Upper lobe of right lung (tissue), 1 donor: ENCODE measurements around the gene CPM. TPM values are rescaled to one million over a fixed set of nuclear protein-coding genes. Genes with fewer than 3 reads are reported as not detected.
"Not testable (repeated sequence)": the region's sequence is repeated elsewhere in the genome, so short reads cannot be mapped to it uniquely, and the experiment has no call there.

Source experiments
- ATAC-seq: fragments of 200-7000 bp; cut with Tn5 transposase; one replicate; pipeline ENCODE4 v1.9.1; 2020; ENCODE audit warnings: mild to moderate bottlenecking, moderate library complexity
- DNase-seq: peaks from one replicate; pipeline ENCODE4 v3.0.0-alpha.2; 2020
- H3K27ac ChIP-seq: fragments of 200-600 bp; one replicate; pipeline ENCODE4 v1.8.0; 2022
- H3K27me3 ChIP-seq: fragments of 200-600 bp; one replicate; pipeline ENCODE4 v1.8.0; 2022; ENCODE audit warnings: mild to moderate bottlenecking
- H3K36me3 ChIP-seq: fragments of 200-600 bp; one replicate; pipeline ENCODE4 v1.8.0; 2022
- H3K4me1 ChIP-seq: fragments of 200-600 bp; one replicate; pipeline ENCODE4 v1.8.0; 2022
- H3K4me3 ChIP-seq: fragments of 200-600 bp; one replicate; pipeline ENCODE4 v1.8.0; 2022; ENCODE audit warnings: mild to moderate bottlenecking
- H3K9me3 ChIP-seq: fragments of 200-600 bp; one replicate; pipeline ENCODE4 v1.8.0; 2022
- intact Hi-C: fragments of 100-400 bp; cut with DNase I; formaldehyde crosslinking; loops from one replicate; pipeline ENCODE4 v1.11.0; 2022
- total RNA-seq: library from RNA; stranded (reverse); fragmentation: NEBNext Ultra II Directional; extraction: Animal tissue kit (Norgen Biotek cat#: 25700); gene quantifications from one replicate; pipeline ENCODE4 v1.2.1, GENCODE V29; 2021
- TF ChIP-seq, protein P1 (sequence below): fragments of 200-600 bp; IDR thresholded peaks from one replicate; pipeline ENCODE4 v1.8.0; 2022; ENCODE audit warnings: antibody characterized with exemption
- donor health status: DM: no; HTN: yes; CAD: no; lungs with severe emphysema.

Gene CPM
- total RNA-seq, 1 donor from 2014 or later = 165 TPM

DNA sequence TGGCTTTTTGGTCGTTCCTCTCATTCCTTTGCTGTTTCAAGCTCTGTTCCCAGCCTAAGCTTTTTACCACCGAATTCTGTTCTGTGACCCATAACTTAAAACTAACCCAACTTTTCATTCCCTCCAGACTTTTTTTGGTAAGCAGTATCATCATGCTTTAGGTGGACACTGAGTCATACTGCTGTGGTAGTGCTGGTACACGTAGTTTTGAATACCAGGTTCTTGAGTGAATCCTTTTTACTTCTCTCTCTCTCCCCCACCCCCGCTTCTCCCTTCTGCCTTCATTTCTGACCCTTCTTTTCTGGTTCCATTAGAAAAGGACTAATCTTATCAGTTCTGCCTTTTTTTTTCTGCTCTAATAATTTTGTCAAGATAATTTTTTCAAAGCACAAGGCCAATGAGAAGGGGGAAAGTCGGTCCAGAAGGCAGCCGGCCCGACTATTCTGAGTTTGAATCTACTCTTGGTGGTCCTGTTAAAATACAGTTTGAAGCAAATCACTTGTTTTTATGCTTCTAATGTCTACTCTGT is 127.3 kb downstream of the CPM start:
- intact Hi-C loops = no loop called here
- no peak for ATAC-seq

DNA sequence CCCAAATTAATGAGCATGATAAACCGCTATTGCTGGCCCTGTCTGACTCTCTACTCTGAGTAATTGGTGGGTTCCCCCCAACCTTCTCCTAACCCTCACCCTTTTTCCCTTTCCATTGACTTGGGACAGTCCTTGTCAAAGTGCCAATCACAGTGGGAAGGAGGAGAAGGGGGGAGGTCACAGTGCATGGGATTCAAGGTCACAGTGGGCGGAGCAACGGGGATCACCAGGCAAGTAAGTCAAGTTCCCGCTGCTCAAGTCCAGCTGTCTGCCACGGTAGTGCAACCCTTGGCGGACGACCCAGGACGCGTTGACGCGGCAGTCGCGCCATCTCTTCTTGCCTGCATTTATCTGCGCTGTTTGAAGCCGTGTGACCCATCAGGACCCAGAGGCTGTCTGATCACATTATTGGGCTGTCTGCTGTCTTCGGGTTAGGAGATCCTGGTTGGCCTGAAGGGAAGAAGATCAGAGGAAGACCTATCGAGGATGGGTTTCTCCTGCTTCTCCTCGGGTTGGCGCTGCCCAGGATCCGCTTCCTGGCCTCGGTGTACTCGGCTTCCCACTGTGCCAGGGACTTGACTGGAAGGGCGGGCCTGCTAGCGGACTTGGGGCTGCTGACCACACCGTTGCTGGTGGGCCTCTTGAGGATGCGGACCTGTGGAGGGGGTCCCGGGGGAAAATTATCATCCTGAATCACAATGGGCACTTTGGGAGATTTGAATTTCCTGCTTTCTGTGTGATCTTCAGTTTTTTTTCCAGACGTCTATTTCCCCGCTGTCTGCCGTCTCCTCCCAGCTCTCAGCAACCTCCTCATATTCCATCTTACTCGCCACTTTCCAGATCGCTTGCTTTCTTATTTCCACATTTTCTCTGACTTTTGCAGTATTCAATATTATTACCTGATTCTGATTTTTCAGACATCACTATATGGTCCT is 128.0 kb downstream of the CPM start:
- Histone ChIP-seq H3K4me1 (peaks cover 8% of the 10 kb centered on the region), H3K4me3 (no peak overlapping the region), H3K27ac (no peak overlapping the region), H3K27me3 (no peaks in the 10 kb centered on the region), H3K36me3 (peaks cover 8% of the 10 kb centered on the region), H3K9me3 (no peaks in the 10 kb centered on the region)
- DNase-seq (no peak), ATAC-seq (no peak)
- TF ChIP-seq, protein P1, sequence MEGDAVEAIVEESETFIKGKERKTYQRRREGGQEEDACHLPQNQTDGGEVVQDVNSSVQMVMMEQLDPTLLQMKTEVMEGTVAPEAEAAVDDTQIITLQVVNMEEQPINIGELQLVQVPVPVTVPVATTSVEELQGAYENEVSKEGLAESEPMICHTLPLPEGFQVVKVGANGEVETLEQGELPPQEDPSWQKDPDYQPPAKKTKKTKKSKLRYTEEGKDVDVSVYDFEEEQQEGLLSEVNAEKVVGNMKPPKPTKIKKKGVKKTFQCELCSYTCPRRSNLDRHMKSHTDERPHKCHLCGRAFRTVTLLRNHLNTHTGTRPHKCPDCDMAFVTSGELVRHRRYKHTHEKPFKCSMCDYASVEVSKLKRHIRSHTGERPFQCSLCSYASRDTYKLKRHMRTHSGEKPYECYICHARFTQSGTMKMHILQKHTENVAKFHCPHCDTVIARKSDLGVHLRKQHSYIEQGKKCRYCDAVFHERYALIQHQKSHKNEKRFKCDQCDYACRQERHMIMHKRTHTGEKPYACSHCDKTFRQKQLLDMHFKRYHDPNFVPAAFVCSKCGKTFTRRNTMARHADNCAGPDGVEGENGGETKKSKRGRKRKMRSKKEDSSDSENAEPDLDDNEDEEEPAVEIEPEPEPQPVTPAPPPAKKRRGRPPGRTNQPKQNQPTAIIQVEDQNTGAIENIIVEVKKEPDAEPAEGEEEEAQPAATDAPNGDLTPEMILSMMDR = no peak
- intact Hi-C loops = no loop called here

More for the DNA sequence above, 127.3 kb downstream of the CPM start:
- TF ChIP-seq, protein P1 = no peak
- Histone ChIP-seq H3K36me3 (peaks cover 15% of the 10 kb centered on the region), H3K27me3 (no peaks in the 10 kb centered on the region), H3K27ac (no peak overlapping the region), H3K4me3 (no peak overlapping the region), H3K4me1 (peaks cover 8% of the 10 kb centered on the region), H3K9me3 (no peaks in the 10 kb centered on the region)
- no peak for DNase-seq

DNA sequence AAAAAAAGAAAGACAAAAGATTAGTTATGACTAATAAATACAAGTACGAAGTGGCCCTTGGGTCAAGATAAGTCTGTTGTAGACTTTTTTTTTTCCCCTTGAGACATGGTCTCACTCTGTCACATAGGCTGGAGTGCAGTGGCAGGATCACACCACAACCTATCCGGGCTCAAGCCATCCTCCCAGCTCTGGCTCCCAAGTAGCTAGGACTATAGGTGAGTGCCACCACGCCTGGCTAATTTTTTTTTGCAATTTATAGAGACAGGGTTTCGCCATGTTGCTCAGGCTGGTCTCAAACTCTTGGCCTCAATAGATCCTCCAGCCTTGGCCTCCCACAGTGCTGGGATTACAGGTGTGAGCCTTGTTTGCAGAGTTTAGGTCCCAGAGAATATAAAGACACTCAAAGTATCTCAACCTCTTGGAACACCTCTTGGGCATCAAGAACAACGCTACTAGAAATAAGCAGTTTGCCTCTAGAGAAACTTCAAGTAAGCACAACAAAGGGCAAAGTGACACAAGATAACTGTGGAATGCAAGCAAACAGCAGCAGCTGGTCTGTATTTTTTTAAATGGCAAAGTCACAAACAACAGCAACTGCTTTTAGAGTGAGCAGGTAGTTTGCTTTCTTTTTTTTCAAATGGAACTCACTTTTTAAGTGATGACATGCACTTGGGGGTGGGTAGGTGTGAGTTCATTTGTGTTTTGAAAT is 128.9 kb downstream of the CPM start:
- Histone ChIP-seq H3K4me3 (no peak overlapping the region), H3K27me3 (no peaks in the 10 kb centered on the region), H3K9me3 (no peaks in the 10 kb centered on the region), H3K27ac (peak overlapping the region; percentile 48), H3K36me3 (no peaks in the 10 kb centered on the region), H3K4me1 (peaks cover 8% of the 10 kb centered on the region)
- TF ChIP-seq, protein P1 = no peak
- intact Hi-C loops = no loop called here
- ATAC-seq (no peak), DNase-seq (no peak)

DNA sequence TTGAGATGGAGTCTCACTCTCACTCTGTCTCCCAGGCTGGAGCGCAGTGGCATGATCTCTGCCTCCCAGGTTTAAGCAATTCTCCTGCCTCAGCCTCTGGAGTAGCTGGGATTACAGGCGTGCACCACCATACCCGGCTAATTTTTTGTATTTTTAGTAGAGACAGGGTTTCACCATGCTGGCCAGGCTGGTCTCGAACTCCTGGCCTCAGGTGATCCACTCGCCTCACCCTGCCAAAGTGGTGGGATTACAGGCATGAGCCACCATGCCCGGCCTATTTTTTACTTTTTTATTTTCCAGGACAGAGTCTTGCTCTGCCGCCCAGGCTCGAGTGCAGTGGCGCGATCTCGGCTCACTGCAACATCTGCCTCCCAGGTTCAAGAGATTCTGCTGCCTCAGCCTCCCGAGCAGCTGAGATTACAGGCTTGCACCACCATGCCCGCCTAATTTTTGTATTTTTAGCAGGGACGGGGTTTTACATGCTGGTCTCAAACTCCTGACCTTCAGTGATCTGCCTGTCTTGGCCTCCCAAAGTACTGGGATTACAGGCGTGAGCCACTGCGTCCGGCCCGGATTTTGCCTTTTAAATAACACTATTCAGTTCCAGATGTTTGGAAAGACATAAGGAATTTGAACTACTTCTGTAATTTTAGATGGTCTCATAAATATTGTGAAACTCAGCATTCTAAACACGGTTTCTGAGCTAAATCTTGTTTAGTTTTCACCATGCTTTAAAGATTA is 129.9 kb downstream of the CPM start:
- H3K4me3 ChIP-seq, H3K36me3 ChIP-seq, DNase-seq, H3K27me3 ChIP-seq, H3K9me3 ChIP-seq, ATAC-seq, intact Hi-C loops, H3K4me1 ChIP-seq: not testable (repeated sequence)
- H3K27ac ChIP-seq = peak overlapping the region; percentile 48

DNA sequence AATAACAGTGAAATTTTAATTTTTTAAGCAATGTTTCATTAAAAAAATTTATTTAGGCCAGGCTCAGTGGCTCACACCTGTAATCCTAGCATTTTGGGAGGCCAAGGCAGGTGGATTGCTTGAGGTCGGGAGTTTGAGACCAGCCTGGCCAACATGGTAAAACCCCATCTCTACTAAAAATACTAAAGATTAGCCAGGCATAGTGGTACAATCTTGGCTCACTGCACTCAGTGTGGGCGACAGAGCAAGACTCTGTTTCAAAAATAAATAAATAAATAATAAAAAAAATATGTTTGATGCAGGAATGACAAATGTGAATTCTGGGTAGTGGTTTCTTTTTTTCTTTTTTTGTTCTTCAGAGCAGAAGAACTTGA is 130.6 kb downstream of the CPM start:
- H3K9me3 ChIP-seq, H3K27me3 ChIP-seq, DNase-seq, H3K36me3 ChIP-seq, intact Hi-C loops, H3K4me3 ChIP-seq, H3K27ac ChIP-seq, ATAC-seq, H3K4me1 ChIP-seq: not testable (repeated sequence)

Other genes starting within 250 kb of the CPM start
- gene NUP107, start 246.2 kb downstream of the CPM start, total RNA-seq = 22.7 TPM
- gene SLC35E3, start 187.0 kb downstream of the CPM start, total RNA-seq = 12.2 TPM
- gene MDM2, start 125.0 kb downstream of the CPM start, total RNA-seq = 198 TPM